ENCODE measurements around the gene CYP2C8.
"Not testable (repeated sequence)": the region's sequence is repeated elsewhere in the genome, so short reads cannot be mapped to it uniquely, and the experiment has no call there.

CYP2C8 gene

DNA sequence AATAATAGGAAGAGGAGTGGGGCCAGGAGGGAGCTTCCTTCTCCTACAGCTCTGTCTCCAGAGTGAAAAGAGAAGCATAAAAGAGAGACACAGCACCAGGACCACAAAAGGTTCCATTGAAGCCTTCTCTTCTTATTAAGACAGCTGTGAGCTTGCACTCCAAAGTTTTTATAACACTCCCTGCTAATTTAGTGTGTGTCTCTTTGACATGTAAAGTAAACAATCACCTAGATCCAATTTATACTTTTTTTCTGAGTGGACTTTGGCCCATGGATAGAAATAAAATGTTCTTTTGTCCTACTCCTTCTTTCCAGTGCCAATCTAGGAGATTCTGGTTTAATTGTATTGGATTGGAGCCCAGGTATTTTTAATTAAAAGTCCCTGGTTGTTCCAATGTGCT, at the start of gene CYP2C8:
Gene CYP2C8 (minus strand): TSS at position 212 of the 400 bp plus-strand sequence. CDS start 95 bp downstream, at position 117.
- DNase-seq (ENCODE audit: low read depth), result no peak
- TF ChIP-seq, protein P1, sequence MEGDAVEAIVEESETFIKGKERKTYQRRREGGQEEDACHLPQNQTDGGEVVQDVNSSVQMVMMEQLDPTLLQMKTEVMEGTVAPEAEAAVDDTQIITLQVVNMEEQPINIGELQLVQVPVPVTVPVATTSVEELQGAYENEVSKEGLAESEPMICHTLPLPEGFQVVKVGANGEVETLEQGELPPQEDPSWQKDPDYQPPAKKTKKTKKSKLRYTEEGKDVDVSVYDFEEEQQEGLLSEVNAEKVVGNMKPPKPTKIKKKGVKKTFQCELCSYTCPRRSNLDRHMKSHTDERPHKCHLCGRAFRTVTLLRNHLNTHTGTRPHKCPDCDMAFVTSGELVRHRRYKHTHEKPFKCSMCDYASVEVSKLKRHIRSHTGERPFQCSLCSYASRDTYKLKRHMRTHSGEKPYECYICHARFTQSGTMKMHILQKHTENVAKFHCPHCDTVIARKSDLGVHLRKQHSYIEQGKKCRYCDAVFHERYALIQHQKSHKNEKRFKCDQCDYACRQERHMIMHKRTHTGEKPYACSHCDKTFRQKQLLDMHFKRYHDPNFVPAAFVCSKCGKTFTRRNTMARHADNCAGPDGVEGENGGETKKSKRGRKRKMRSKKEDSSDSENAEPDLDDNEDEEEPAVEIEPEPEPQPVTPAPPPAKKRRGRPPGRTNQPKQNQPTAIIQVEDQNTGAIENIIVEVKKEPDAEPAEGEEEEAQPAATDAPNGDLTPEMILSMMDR (conservative IDR thresholded peaks at IDR 0.05; ENCODE audit: low read depth, low read length), result no peak
- no peak within 1 kb of the TSS for H3K4me3 ChIP-seq (ENCODE audit: low read length)

DNA sequence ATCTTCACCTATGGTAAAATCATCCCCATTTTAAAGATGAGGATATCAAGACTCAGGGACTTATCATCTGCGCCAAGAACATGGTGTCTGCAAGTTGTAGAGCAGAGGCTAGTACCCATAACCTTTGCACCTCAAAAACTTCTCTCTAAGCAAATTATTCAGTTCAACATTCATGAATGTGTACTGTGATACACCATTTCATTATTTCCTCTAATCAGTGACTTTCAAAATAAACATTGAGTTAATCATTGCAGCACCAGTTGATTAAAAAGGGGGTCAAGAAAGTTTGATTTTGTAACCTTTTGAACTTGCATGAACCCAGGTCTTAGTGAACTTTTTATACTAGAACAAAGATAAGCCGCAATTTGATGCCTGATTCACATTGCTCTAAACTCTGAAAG, 47.6 kb upstream of the CYP2C8 start:
- no peak overlapping the region for H3K4me3 ChIP-seq (ENCODE audit: low read length)
- no peak for DNase-seq (ENCODE audit: low read depth)
- TF ChIP-seq, protein P1 (conservative IDR thresholded peaks at IDR 0.05; ENCODE audit: low read depth, low read length), result no peak

DNA sequence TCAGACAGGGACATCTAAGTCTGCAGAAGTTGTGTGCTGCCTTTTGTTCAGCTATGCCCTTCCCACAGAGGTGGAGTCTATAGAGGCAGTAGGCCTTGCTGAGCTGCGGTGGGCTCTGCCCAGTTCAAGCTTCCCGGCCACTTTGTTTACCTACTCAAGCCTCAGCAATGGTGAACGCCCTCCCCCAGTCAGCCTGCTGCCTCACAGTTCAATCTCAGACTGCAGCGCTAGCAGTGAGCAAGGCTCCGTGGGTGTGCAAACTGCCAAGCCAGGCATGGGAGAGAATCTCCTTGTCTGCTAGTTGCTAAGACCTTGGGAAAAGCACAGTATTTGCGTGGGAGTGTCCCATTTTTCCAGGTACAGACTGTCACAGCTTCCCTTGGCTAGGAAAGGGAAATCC, 41.5 kb upstream of the CYP2C8 start:
- not testable (repeated sequence) for H3K4me3 ChIP-seq (ENCODE audit: low read length); DNase-seq (ENCODE audit: low read depth)

DNA sequence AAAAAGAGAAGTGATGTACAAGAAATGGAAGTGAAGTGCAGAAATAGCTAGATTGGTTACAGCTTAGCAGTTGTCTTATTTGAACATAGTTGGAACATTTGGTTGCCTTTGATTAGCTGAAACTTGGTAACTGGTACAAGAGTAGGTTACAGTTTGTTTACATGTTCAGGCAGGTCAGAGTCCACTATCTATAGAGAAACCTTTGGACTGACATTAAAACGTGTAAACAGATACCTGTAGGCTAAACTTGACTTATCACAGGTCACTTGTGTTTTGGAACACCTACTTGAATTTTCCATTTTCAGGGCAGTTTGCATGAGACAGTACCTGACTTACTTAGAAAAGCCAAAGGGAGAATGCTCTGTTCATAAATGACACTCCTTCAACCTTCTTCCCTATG, 28.5 kb upstream of the CYP2C8 start:
- DNase-seq (ENCODE audit: low read depth), result no peak
- no peak overlapping the region for H3K4me3 ChIP-seq (ENCODE audit: low read length)
- TF ChIP-seq, protein P1 (conservative IDR thresholded peaks at IDR 0.05; ENCODE audit: low read depth, low read length), result no peak

DNA sequence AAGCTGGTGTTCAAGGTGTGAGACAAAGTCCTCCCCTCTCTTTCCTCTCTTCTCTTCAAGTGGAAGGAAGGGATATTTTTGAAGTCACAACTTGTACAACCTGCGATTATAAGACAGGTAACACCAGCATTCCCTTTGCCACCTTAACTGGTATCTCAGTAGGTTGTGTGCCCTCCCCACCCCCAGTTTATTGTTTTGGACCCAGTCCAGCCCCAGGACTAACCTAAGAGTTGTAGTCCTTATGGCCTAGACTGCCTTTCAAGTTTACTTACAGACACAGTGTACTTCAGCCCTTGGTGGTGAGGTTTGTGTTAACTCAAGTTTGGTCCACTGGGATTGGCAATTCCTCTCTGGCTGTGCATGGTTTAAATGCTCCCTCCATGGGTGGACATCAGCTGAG, 26.8 kb upstream of the CYP2C8 start:
- no peak overlapping the region for H3K4me3 ChIP-seq (ENCODE audit: low read length)
- no peak for DNase-seq (ENCODE audit: low read depth)
- TF ChIP-seq, protein P1 (conservative IDR thresholded peaks at IDR 0.05; ENCODE audit: low read depth, low read length), result no peak

DNA sequence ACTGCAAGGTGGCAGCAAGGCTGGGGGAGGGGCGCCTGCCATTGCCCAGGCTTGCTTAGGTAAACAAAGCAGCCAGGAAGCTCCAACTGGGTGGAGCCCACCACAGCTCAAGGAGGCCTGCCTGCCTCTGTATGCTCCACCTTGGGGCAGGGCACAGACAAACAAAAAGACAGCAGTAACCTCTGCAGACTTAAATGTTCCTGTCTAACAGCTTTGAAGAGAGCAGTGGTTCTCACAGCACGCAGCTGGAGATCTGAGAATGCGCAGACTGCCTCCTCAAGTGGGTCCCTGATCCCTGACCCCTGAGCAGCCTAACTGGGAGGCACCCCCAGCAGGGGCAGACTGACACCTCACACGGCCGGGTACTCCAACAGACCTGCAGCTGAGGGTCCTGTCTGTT, 10.3 kb upstream of the CYP2C8 start:
- DNase-seq (ENCODE audit: low read depth); H3K4me3 ChIP-seq (ENCODE audit: low read length): not testable (repeated sequence)

DNA sequence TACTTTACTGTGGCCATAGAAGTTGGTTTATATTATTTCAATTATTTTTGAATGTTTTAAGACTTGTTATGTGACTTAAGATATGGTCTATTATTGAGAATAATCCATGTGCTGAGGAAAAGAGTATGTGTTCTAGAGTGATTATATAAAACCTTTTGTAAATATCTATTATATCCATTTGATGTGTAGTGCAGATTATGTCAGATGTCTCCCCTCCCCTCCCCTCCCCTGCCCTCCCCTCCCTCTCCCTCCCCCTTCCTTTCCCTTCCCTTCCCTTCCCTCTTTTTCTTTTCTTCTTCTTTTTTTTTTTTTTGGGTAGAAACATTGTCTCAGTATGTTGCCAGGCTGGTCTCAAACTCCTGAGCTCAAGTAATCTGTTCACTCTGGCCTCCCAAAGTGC, 8.3 kb upstream of the CYP2C8 start:
- H3K4me3 ChIP-seq (ENCODE audit: low read length), result no peak overlapping the region
- DNase-seq (ENCODE audit: low read depth), result no peak
- TF ChIP-seq, protein P1 (conservative IDR thresholded peaks at IDR 0.05; ENCODE audit: low read depth, low read length), result no peak

DNA sequence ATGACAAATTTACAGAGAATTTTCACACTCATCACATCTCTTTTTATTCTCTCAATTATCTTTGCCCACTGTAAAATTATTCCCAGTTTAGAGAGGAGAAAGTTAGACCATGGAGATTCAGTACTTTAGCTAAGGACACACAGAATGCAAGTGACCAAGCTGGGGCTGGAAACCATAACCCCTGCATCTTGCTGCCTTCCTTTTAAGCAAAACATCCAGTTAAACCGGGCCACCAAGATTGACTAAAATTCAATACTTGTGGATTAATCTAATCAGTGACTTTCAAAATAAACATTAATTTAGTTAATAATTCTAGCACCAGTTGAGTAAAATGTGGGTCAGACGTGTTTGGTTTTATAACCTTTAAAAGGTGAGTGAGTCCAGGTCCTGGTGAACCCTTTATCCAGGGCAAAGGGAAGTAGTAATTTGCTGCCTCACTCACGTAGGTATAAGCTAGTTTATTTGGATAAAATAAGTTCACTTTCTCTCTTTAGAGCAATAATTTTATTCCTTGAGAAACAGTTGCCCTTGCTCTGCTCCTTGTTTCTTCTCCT, 1.9 kb upstream of the CYP2C8 start:
- H3K4me3 ChIP-seq (ENCODE audit: low read length), result no peak overlapping the region
- TF ChIP-seq, protein P1 (conservative IDR thresholded peaks at IDR 0.05; ENCODE audit: low read depth, low read length), result no peak
- no peak for DNase-seq (ENCODE audit: low read depth)

DNA sequence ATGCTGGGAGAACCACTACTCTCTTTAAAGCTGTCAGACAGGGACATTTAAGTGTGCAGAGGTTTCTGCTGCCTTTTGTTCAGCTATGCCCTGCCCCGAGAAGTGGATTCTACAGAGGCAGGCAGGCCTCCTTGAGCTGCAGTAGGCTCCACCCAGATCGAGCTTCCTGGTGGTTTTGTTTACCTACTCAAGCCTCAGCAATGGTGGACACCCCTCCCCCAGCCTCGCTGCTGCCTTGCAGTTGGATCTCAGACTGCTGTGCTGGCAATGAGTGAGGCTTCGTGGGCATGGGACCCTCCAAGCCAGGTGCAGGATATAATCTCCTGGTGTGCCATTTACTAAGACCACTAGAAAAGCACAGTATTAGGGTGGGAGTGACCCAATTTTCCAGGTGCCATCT, 5.2 kb downstream of the CYP2C8 start:
- not testable (repeated sequence) for H3K4me3 ChIP-seq (ENCODE audit: low read length); DNase-seq (ENCODE audit: low read depth)
